Uterus (tissue), 4 donors: ENCODE results near the gene EVA1C. TPM values are rescaled to one million over a fixed set of nuclear protein-coding genes. Genes with fewer than 3 reads are reported as not detected.
A peak's percentile ranks its signal among the peaks of the same experiment; 100 is the strongest.

ENCODE experiments used
- DNase-seq, 2 donors: peaks; one replicate each; pipeline ENCODE4 v3.0.0-alpha.2; 2019 to 2020
- H3K27ac ChIP-seq, 2 donors: fragments of 200-600 bp; sonication (generic); 1 replicate in 1 of 2; 2 replicates in 1 of 2; pipeline ENCODE4 v1.5.1; 2016 to 2018
- H3K27me3 ChIP-seq, 2 donors: fragments of 200-600 bp; sonication (generic); one replicate each; pipeline ENCODE4 v1.5.1; 2018 to 2019; ENCODE audit warnings: control low read depth in 1 of 2
- H3K36me3 ChIP-seq, 2 donors: fragments of 200-600 bp; sonication (generic); one replicate each; pipeline ENCODE4 v1.5.1; 2019; ENCODE audit warnings: control low read depth in 1 of 2
- H3K4me1 ChIP-seq, 2 donors: fragments of 200-600 bp; sonication (generic); one replicate each; pipeline ENCODE4 v1.5.1; 2018 to 2019; ENCODE audit warnings: control low read depth in 1 of 2
- H3K4me3 ChIP-seq, 2 donors: fragments of 200-600 bp; sonication (generic); 1 replicate in 1 of 2; 2 replicates in 1 of 2; pipeline ENCODE4 v1.5.1; 2018 to 2019; ENCODE audit warnings: mild to moderate bottlenecking in 1 of 2
- H3K9me3 ChIP-seq, 2 donors: fragments of 200-600 bp; sonication (generic); one replicate each; pipeline ENCODE4 v1.5.1; 2019; ENCODE audit warnings: control low read depth in 1 of 2
- CTCF ChIP-seq, 4 experiments: fragments of 200-600 bp in 2 of 4; fragments of 450-650 bp in 2 of 4; sonication (generic) in 2 of 4; IDR thresholded peaks; one replicate each; pipeline ENCODE4 v1.5.1; 2016 to 2019; ENCODE audit warnings: antibody characterized with exemption in 4 of 4, mild to moderate bottlenecking in 2 of 4, moderate library complexity in 1 of 4
- POLR2A ChIP-seq, 2 donors: fragments of 450-650 bp; IDR thresholded peaks; one replicate each; pipeline ENCODE4 v1.6.1; 2016; ENCODE audit warnings: antibody characterized with exemption in 2 of 2, mild to moderate bottlenecking in 1 of 2, moderate library complexity in 1 of 2
- intact Hi-C: fragments of 100-400 bp; cut with DNase I; formaldehyde crosslinking; loops from one replicate; pipeline ENCODE4 v1.15.1; 2023; ENCODE audit warnings: low total_unique reads
- total RNA-seq, 4 donors: library from RNA; depleted of rRNA in 3 of 4; stranded (reverse); fragments of >200 nt in 3 of 4; gene quantifications; one replicate each; pipeline versions ENCODE4 v1.1.0 to v1.2.4, GENCODE V29; 2014 to 2023
- donor health status: DM: yes; HTN: yes; CAD: no.

EVA1C gene
- total RNA-seq, 4 donors from 2014 or later, result 8.3 to 105 (median 48.7) TPM

DNA sequence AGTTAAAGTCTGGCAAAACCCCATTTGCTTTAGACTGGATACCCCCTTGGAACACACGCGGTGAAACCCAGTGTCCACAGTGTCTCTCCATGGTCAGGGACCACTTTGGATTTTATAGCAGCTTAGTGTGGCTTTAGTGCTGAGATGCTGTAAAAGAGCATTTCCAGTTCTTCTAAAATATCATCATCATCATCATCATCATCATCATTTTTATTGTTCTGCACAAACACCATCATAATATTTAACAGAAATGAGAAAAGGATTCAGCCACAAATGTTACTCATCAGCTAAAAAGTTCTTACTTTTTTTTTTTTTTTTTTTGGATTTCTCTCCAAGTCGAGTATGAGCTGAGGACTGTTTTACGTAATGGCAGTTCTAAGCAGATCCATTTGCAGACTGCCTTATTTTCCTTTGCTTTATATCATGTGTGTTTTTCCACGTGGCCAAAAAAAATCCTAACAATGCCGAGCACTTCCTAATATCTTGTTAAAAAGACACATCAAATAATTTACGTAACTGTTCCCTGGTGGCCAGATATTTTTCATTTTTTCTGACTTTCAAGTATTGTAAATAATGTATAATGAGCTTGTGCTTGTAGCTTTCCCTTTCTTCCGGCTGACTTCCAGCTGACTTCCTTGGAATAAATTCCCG is 62.8 kb downstream of the EVA1C start:
- Histone ChIP-seq H3K27me3 (no peaks in the 10 kb centered on the region), H3K9me3 (no peaks in the 10 kb centered on the region), H3K36me3 (no peaks in the 10 kb centered on the region), H3K4me1 (peaks cover 0 to 6% of the 10 kb centered on the region in 2 donors), H3K27ac (peak overlapping the region; percentile 13 to 64), H3K4me3 (no peak overlapping the region)
- TF ChIP-seq POLR2A (IDR thresholded peaks at IDR 0.05) (no peak), CTCF (IDR thresholded peaks at IDR 0.05) (no peak)
- no peak for DNase-seq
- intact Hi-C loops, result no loop called here

DNA sequence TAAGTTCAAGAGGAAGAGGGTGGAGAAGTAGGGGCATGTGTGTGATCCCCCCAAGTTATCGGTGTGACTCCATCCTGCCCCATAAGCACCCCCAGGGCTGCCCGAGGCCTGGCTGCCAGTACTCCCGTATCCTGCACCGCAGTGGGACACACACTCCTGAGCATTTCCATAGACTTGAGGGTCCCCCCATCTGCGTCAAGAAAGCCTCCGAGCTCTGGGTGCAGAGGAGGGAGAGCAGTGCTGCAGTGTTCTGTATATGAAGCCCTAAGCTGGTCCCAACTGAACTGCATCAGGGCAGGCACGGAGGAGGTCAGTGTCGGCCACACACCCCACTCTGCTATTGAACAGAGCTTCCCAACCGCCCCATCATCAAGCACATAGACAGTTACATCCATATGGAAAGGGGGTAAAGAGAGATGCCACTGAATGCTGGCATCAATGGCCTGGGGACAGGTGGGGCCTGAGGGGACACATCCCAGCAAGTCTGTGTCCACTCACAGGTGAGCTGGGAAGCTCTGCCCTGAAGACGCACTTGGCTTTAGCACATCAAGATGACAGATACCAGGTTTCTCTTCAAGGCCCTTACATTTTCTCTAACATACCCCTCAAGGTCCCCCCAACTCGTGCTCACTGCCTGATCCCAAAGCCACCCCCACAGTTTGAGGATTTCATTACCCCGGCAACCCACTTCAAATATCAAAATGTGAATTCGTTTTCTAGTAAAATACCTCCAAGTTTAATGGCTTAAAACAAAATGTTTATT is 64.3 kb downstream of the EVA1C start:
- Histone ChIP-seq H3K27ac (no peak overlapping the region), H3K36me3 (no peaks in the 10 kb centered on the region), H3K4me1 (peaks cover 0 to 6% of the 10 kb centered on the region in 2 donors), H3K9me3 (no peaks in the 10 kb centered on the region), H3K27me3 (no peaks in the 10 kb centered on the region), H3K4me3 (no peak overlapping the region)
- TF ChIP-seq CTCF (IDR thresholded peaks at IDR 0.05) (no peak), POLR2A (IDR thresholded peaks at IDR 0.05) (no peak)
- intact Hi-C loops, result no loop called here
- peak in 1 of 2 donors; percentile 5 for DNase-seq

- Histone ChIP-seq H3K36me3 (no peaks in the 10 kb centered on the region), H3K27me3 (no peaks in the 10 kb centered on the region)
- intact Hi-C loops, result no loop called here
These were observed 64.9 kb downstream of the EVA1C start for GRCh38 chr21:32477424-32477745.

GRCh38 chr21:32481875-32482408 is 69.4 kb downstream of the EVA1C start:
- Histone ChIP-seq H3K4me3 (no peak overlapping the region), H3K27ac (no peak overlapping the region), H3K4me1 (no peaks in the 10 kb centered on the region), H3K36me3 (no peaks in the 10 kb centered on the region), H3K27me3 (no peaks in the 10 kb centered on the region), H3K9me3 (no peaks in the 10 kb centered on the region)
- DNase-seq, result peak in 1 of 2 donors; percentile 1
- TF ChIP-seq CTCF (IDR thresholded peaks at IDR 0.05), result no peak
- TF ChIP-seq POLR2A (IDR thresholded peaks at IDR 0.05), result no peak
- intact Hi-C loops, result no loop called here

More at GRCh38 chr21:32477424-32477745, 64.9 kb downstream of the EVA1C start:
- DNase-seq, result peak in 1 of 2 donors; percentile 7
- H3K4me1 ChIP-seq, result peaks cover 0 to 6% of the 10 kb centered on the region in 2 donors
- no peak overlapping the region for H3K4me3 ChIP-seq
- no peak for TF ChIP-seq POLR2A (IDR thresholded peaks at IDR 0.05)
- no peak for TF ChIP-seq CTCF (IDR thresholded peaks at IDR 0.05)
- no peaks in the 10 kb centered on the region for H3K9me3 ChIP-seq
- H3K27ac ChIP-seq, result no peak overlapping the region
